Uterus (tissue), 4 donors: ENCODE measurements around the gene NAV2. TPM values are rescaled to one million over a fixed set of nuclear protein-coding genes. Genes with fewer than 3 reads are reported as not detected.

Source experiments
- DNase-seq, 2 donors: peaks; one replicate each; pipeline ENCODE4 v3.0.0-alpha.2; 2019 to 2020
- H3K27ac ChIP-seq, 2 donors: fragments of 200-600 bp; sonication (generic); 1 replicate in 1 of 2; 2 replicates in 1 of 2; pipeline ENCODE4 v1.5.1; 2016 to 2018
- H3K27me3 ChIP-seq, 2 donors: fragments of 200-600 bp; sonication (generic); one replicate each; pipeline ENCODE4 v1.5.1; 2018 to 2019; ENCODE audit warnings: control low read depth in 1 of 2
- H3K36me3 ChIP-seq, 2 donors: fragments of 200-600 bp; sonication (generic); one replicate each; pipeline ENCODE4 v1.5.1; 2019; ENCODE audit warnings: control low read depth in 1 of 2
- H3K4me1 ChIP-seq, 2 donors: fragments of 200-600 bp; sonication (generic); one replicate each; pipeline ENCODE4 v1.5.1; 2018 to 2019; ENCODE audit warnings: control low read depth in 1 of 2
- H3K4me3 ChIP-seq, 2 donors: fragments of 200-600 bp; sonication (generic); 1 replicate in 1 of 2; 2 replicates in 1 of 2; pipeline ENCODE4 v1.5.1; 2018 to 2019; ENCODE audit warnings: mild to moderate bottlenecking in 1 of 2
- H3K9me3 ChIP-seq, 2 donors: fragments of 200-600 bp; sonication (generic); one replicate each; pipeline ENCODE4 v1.5.1; 2019; ENCODE audit warnings: control low read depth in 1 of 2
- POLR2A ChIP-seq, 2 donors: fragments of 450-650 bp; IDR thresholded peaks; one replicate each; pipeline ENCODE4 v1.6.1; 2016; ENCODE audit warnings: antibody characterized with exemption in 2 of 2, mild to moderate bottlenecking in 1 of 2, moderate library complexity in 1 of 2
- intact Hi-C: fragments of 100-400 bp; cut with DNase I; formaldehyde crosslinking; loops from one replicate; pipeline ENCODE4 v1.15.1; 2023; ENCODE audit warnings: low total_unique reads
- total RNA-seq, 4 donors: library from RNA; depleted of rRNA in 3 of 4; stranded (reverse); fragments of >200 nt in 3 of 4; gene quantifications; one replicate each; pipeline versions ENCODE4 v1.1.0 to v1.2.4, GENCODE V29; 2014 to 2023
- TF ChIP-seq, protein P1 (sequence below), 4 experiments: fragments of 200-600 bp in 2 of 4; fragments of 450-650 bp in 2 of 4; sonication (generic) in 2 of 4; IDR thresholded peaks; one replicate each; pipeline ENCODE4 v1.5.1; 2016 to 2019; ENCODE audit warnings: antibody characterized with exemption in 4 of 4, mild to moderate bottlenecking in 2 of 4, moderate library complexity in 1 of 4
- donor health status: DM: yes; HTN: yes; CAD: no.

The NAV2 gene
- total RNA-seq, 4 donors from 2014 or later: 2.6 to 31.6 (median 5.7) TPM

DNA sequence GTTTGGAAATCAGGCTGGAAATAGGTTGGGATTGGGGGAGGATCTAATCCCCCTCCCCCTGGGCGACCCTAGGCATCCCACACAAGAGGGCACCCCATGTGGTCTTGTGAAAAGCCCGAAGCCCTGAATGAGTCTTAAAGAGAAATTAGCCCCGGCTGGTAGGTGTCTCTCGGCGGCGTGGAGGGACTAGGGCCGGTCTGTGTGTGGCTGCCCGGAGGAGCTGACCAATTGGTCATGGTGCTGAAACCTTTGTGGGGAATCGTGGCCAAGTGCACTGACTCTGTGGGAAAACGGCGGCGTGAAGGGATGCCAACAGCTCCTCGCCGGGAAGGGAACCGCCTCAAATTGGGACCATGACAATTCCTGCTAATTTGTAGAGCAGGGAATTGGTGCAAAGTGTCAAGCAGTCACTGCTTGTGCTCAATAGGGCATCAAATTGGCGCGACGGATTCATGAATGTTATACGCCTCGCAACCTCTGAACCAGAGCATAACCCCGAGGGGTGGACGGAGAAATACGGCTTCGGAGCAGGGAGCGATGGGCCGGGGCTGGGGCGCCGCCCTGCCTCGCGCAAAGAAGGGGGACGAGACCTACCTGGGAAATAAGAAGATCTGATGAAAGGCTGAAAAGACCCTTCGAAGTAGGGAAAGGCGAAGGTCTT, 446.1 kb downstream of the NAV2 start:
- Histone ChIP-seq H3K4me3 (no peak overlapping the region), H3K4me1 (peaks cover 0 to 17% of the 10 kb centered on the region in 2 donors), H3K36me3 (no peaks in the 10 kb centered on the region), H3K27me3 (peaks cover 27 to 80% of the 10 kb centered on the region in 2 donors), H3K27ac (no peak overlapping the region), H3K9me3 (no peaks in the 10 kb centered on the region)
- DNase-seq: peak; percentile 17 to 42
- no peak for TF ChIP-seq POLR2A (IDR thresholded peaks at IDR 0.05)
- TF ChIP-seq, protein P1, sequence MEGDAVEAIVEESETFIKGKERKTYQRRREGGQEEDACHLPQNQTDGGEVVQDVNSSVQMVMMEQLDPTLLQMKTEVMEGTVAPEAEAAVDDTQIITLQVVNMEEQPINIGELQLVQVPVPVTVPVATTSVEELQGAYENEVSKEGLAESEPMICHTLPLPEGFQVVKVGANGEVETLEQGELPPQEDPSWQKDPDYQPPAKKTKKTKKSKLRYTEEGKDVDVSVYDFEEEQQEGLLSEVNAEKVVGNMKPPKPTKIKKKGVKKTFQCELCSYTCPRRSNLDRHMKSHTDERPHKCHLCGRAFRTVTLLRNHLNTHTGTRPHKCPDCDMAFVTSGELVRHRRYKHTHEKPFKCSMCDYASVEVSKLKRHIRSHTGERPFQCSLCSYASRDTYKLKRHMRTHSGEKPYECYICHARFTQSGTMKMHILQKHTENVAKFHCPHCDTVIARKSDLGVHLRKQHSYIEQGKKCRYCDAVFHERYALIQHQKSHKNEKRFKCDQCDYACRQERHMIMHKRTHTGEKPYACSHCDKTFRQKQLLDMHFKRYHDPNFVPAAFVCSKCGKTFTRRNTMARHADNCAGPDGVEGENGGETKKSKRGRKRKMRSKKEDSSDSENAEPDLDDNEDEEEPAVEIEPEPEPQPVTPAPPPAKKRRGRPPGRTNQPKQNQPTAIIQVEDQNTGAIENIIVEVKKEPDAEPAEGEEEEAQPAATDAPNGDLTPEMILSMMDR (IDR thresholded peaks at IDR 0.05): no peak
- intact Hi-C loops: no loop called here

DNA sequence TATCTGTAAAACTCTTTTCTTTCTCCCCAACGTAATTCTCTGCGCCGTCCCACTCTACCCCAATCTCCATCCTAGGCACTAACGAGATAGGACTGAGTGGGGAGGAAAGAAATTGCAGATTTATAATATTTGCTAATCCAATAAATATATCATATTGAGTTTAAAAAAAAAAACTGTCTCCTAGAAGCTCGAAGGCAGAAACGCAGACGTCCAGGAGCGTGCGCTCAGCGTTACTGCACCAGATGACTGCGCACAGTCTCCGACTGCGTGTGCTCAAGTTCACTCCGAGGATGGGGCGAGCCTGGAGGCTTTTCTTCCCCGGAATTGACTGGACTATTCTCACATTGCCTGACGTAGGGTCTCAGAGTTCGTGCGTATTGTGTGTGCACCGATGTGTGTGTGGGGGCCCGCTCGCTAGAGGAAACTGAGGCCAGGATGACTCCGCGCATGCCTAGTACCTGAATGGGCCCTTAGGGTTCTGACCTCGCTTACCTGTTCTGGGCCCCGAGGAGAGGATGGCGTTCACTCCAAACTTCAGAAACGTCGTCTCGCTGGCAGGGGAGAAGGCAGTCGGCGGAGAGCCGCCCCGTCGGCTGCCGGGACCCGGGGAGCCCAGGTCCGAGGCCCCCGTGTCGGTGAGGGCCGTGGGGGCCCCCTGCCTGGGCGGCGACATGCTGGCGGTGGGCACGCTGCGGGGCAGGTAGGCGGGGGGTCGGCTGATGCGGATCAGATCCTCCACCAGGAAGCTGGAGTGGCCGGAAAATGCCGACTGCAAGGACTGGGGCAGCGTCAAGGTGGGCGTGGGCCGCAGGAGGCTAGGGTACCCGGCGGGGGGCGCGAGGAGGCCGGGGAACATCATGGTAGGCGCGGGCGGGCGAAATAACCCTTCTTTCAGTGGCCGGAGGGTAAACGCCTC, 447.1 kb downstream of the NAV2 start:
- Histone ChIP-seq H3K27me3 (peaks cover 33 to 90% of the 10 kb centered on the region in 2 donors), H3K27ac (no peak overlapping the region), H3K4me1 (peaks cover 0 to 17% of the 10 kb centered on the region in 2 donors), H3K9me3 (no peaks in the 10 kb centered on the region), H3K4me3 (no peak overlapping the region), H3K36me3 (no peaks in the 10 kb centered on the region)
- TF ChIP-seq POLR2A (IDR thresholded peaks at IDR 0.05): no peak
- TF ChIP-seq, protein P1 (IDR thresholded peaks at IDR 0.05): no peak
- DNase-seq: no peak
- intact Hi-C loops: no loop called here

DNA sequence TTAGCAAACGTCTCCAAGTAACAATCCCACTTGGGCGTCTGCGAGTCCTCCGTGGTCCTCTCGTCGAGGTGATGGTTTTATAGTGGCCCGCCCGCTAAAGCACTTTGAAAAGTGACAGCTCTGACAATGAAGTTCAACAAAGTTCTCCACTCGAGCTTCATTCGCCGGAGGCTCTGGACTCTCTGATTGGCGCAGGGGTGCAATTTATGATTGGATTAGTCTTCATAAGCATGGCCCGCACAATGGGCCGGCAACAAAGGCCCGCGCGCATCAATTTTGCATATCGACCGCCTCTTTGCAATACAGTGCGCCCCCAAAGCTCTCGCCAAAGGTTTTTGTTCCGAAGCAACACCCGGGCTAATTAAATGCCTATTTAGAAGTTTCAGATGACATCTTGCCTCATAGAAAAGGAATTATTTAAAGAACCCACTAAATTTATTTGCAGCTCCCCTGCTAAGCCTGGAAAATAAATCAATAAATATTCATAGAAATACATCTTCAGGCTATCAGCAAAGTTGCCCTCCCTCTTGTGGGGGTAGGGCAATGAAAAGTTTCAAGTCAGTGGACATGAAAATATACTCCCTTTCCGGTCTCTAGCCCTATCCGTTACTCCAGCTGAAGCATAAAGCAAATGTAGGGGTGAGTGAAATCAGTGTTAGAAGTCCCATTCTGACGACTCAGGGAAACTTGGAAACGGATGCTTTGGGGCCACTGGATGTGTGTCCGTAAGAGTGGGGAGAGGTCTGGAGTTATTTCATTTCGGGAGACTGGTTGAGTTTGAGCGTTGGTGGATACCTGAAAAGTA, 448.0 kb downstream of the NAV2 start, which contains the start of gene DBX1:
Gene DBX1, minus strand, starts transcription at position 51 of the 805 bp plus-strand sequence. CDS start 151 bp downstream, outside the sequence.
- H3K27ac ChIP-seq: no peak within 1 kb of the TSS
- intact Hi-C loops: no loop called here

DNA sequence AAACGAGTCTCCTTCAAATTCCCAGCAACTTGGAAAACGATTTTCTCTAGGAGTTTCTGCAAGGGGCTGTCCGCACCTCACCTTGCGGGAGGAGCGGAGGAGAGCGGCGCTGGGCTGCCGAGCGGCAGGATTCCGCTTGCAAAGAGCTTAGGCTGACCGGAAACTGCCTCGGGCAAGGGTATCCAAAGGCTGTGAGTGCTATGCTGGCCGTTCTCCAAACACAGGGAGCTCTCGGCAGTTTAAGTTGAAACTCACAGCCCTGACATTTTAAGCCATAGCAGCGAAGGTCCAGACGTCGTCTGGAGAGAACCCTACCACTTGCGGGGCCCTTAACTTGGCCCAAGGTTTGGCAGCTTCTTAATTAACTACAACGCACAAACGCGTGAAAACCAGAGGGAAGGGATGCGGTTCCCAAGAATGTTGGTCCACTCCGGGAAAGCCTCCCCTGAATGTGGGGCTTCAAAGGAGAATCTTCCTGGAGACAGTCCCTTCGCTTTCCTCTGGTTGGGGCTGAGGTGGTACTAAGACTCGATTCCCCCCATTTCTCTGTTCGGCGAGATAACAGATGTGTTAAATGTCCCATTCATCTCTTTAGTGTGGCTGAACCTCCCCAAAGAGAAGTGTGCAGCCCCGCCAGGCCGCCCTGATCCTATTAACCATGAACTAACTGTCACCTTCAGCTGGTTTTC, 448.7 kb downstream of the NAV2 start:
- Histone ChIP-seq H3K4me1 (peaks cover 0 to 17% of the 10 kb centered on the region in 2 donors), H3K9me3 (no peaks in the 10 kb centered on the region), H3K27ac (no peak overlapping the region), H3K4me3 (no peak overlapping the region), H3K36me3 (no peaks in the 10 kb centered on the region), H3K27me3 (peaks cover 27 to 83% of the 10 kb centered on the region in 2 donors)
- intact Hi-C loops: no loop called here
- TF ChIP-seq, protein P1 (IDR thresholded peaks at IDR 0.05): no peak
- TF ChIP-seq POLR2A (IDR thresholded peaks at IDR 0.05): no peak
- no peak for DNase-seq

More for the DNA sequence above, 448.0 kb downstream of the NAV2 start, which contains the start of gene DBX1:
- H3K4me1 ChIP-seq: peaks cover 0 to 17% of the 10 kb centered on the region in 2 donors
- H3K9me3 ChIP-seq: no peaks in the 10 kb centered on the region
- no peaks in the 10 kb centered on the region for H3K36me3 ChIP-seq
- DNase-seq: no peak
- H3K4me3 ChIP-seq: no peak within 1 kb of the TSS
- peaks cover 33 to 88% of the 10 kb centered on the region in 2 donors for H3K27me3 ChIP-seq
- TF ChIP-seq, protein P1 (IDR thresholded peaks at IDR 0.05): no peak
- no peak for TF ChIP-seq POLR2A (IDR thresholded peaks at IDR 0.05)
